Activated gamma-delta T cell treated with Interleukin-2 at 50 U/mL for 16 hours (primary cell): ENCODE results near the gene LTA.
A peak's percentile ranks its signal among the peaks of the same experiment; 100 is the strongest.

ENCODE experiments used
- DNase-seq: peaks from one replicate; pipeline ENCODE4 v3.0.0-alpha.2; 2020

Gene LTA, protein sequence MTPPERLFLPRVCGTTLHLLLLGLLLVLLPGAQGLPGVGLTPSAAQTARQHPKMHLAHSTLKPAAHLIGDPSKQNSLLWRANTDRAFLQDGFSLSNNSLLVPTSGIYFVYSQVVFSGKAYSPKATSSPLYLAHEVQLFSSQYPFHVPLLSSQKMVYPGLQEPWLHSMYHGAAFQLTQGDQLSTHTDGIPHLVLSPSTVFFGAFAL

GRCh38 chr6:31572041-31572911, at the start of gene LTA:
Gene LTA, plus strand, starts transcription at chr6:31572289. Its CDS starts 454 bp downstream, at chr6:31572743.
- DNase-seq, result peak; percentile 68

DNA sequence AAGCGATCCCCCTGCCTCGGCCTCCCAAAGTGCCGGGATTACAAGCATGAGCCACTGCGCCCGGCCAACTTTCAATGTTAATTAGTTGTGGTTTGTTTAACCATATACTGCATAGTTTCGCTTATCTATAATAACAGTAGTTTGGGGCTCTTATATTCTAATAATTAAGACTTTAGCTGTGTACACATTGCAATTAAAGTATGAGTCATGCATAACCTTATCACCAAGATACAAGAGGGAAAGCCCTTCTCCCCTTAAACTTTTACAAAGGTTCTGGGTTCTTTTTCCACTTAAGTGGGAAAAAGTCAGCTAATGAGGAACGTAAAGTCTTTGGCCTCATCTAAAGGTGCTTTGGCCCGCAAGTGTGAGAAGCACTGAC, 46.5 kb upstream of the LTA start:
- no peak for DNase-seq

DNA sequence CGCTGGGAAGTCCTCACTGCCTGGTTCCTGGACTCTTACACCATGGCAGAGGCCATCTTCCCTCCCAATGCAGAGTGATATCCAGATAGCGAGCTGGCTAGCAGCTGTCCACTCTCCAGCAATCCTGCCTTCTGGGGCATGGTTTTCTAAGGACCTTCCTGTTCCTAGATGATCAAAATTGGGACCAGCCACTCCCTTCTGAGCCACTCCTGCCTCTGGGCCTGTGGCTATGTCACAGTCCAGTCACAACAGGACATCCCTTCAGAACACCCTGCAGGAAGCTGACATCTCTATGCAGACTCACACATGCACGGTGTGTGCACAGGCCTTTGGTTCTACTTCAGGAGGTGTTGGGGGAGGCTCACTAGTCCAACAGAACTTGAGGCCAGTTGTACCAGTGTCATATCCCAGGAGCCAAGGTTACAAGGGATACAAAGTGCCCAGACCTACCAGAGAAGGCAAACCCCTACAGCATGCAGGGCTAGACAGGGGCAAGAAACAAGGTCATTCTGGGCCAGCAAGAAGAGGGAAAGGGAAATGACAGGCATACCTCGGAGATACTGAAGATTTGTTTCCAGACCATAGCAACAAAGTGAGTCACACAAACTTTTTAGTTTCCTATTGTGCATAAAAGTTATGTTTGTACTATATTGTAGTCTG, 46.0 kb upstream of the LTA start:
- DNase-seq, result no peak

DNA sequence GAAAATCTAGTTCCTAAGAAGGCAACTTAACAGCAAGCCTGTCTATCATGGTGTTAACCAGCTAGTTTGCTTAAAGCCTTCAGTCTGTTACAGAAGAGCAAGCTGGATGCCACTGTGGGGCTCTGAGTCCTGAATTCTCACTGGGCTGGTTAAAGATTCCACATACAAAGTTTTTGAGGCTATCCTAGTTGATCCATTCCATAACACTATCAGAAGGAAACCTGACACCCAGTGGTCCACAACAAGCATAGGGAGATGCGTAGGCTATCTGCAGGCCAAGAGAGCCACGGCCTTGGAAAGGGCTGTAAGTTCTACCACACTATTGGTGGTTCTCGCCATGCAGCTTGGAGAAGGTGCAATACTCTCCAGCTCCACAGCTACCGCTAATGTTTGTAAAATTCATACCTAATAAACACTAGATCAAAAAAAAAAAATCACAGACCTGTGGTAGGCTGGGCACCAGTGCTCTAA, 43.7 kb upstream of the LTA start:
- no peak for DNase-seq

- DNase-seq, result no peak
Observed at GRCh38 chr6:31528821-31529328, 43.2 kb upstream of the LTA start, which contains the start of gene MCCD1. Gene MCCD1, plus strand, starts transcription at chr6:31528962. Its CDS starts 53 bp downstream, at chr6:31529015.

DNA sequence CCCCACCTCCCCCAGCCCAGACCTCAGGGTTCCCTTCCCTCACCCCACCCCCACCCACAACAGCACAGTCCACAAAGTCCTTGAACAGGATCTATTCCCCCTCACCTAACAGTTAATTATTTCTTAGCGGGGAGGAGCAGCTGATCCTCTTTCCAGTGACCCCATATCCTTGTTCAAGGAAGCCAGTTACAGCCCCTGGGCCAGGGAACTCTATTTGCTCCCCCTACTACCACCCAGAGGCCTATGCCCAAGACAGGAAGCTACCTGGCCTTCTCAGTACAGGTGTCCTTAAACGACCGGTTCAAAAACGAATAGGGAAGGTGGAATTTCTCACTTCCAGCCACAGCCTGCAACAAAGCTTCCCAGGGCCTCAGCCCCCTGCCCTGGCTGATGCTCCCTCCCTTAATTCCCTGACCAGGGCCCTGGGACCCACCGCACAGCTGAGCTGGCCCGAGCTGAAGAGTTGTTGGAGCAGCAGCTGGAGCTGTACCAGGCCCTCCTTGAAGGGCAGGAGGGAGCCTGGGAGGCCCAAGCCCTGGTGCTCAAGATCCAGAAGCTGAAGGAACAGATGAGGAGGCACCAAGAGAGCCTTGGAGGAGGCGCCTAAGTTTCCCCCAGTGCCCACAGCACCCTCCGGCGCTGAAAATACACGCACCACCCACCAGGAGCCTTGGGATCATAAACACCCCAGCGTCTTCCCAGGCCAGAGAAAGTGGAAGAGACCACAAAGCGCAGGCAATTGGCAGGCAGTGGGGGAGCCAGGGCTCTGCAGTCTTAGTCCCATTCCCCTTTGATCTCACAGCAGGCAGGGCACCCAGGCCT, 42.5 kb upstream of the LTA start:
- no peak for DNase-seq

- DNase-seq, result no peak
Observed at GRCh38 chr6:31530659-31531058, 41.4 kb upstream of the LTA start.

GRCh38 chr6:31531162-31531561, 40.9 kb upstream of the LTA start:
- DNase-seq, result no peak

GRCh38 chr6:31531771-31532643, 40.1 kb upstream of the LTA start:
- no peak for DNase-seq

DNA sequence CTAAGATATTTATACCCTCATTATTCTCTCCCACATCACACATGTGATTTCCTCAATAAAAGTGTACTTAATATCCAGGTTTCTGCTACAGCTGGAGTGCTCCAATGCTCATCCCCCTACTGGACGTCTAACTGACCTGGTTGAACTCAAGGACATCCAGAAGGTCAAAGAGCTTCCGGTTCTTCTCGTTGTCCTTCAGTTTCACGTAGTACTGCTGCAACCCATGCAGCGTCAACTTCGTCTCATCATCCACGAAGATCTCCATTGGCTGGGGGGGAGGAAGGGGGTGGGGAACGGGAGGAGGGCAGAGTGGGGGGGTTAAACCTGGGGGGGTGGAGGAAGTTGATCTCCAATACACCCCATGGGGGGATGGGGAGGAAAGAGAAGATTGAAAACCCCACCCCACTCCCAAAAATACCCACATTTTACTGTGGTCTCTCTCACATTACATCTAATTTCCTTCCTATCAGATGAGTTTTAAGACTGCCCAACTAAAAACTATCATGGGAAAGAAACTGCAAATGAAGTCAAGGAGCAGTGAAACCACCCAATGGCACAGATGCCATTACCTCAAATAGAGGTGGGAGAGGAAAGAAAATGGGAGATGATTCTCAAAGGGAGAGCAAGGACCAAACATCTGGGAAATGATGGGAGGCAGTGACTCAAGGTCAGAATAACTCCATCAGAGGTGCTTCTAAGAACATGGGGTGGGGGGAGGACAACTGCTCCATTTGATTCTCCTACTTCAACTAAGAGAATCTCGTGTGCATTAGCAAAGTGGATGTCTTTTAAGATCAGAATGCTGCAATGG, 39.2 kb upstream of the LTA start:
- DNase-seq, result no peak

GRCh38 chr6:31533455-31533841, 38.6 kb upstream of the LTA start:
- no peak for DNase-seq

DNA sequence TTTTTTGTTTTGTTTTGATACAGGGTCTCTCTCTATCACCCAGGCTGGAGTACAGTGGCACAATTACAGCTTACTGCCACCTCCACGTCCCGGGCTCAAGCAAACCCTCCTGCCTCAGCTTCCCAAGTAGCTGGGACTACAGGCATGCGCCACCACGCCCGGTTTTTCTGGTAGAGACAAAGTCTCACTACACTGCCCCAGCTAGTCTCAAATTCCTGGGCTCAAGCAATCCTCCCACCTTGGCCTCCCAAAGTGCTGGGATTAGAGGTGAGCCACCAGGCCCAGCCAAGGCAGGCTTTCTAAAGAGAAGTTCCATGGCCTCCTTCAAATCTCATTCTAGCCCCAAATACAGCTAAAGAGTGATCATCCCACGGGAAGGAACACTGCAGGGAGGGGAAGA, 38.1 kb upstream of the LTA start:
- no peak for DNase-seq

DNA sequence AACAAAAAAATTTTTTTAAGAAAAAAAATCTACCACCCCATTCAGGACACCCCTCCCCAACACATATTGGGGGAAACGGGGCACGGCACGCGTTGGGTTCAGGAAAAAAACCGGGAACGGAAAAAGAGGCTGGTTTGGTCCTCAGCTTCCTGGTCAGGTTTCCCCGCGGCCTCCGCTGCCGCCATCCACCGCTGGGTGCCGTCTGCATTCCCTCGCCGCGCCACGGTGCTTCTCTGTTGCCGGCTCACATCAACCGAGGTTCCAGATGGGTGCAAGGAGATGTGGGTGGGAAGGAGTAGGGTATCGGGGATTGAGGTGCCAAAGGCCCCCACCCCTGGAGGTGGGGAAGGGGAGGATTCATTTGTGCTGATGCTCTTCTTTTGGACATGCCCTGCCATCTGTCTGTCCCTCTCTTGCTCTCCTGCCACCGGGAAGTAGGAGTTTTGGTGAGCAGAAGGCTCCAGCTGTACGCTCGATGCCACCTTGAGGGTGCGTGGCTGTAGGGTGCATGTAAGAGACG, 37.5 kb upstream of the LTA start:
- DNase-seq, result no peak

DNA sequence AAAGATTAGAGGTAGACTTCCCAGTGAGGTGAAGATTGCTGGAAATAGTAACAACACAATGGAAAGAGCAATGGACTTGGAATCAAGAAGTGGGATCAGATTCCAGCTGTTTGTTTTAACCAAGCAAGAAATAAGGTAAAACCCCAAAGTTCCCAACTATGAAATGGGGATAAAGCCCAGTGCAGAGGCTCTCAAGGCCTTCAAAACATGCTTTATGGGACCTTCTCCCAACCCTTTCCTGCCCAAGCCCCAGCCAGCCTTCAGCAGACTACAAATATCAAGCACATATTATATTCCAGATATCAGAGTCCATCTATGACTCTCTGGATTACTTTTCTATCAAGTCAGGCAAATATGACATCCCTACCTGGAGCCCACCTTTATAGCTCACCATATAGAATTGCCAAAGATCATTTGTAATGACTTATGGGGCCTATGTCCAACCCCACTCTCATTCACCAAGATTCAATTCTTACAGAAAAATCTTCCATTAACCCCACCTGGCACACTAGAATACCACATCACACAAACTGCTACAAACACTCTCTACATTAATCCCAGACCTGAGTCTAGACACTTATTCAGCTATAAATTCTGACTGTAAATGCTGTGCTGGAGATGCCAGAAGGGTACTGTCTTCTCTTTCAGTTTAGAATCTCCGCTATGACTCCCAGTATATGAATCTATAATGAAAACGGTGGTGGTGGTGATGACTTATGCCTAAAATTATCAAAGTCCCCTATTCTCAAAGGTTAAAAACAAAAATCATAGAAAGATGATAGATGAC, 36.4 kb upstream of the LTA start:
- DNase-seq, result no peak

- DNase-seq, result no peak
Observed at GRCh38 chr6:31538805-31539400, 33.2 kb upstream of the LTA start.

DNA sequence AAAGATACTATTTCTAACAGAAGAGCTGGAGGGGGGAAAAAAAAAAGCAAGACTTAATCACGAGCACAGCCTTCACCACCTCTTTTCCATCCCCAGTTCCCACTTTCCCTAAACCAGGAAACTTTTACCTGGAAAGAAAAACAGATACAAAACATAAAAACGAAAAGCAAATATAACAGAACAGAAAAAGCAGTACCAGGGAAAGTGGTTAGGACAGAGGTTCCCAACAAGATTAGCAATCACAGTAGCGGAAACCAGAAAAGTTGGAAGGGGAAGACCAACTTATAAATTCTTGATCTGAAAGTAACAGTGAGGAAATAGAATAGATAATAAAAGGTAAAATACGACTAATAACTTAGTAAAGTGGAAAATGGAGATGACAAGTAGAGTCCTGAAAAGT, 31.4 kb upstream of the LTA start:
- no peak for DNase-seq

- DNase-seq, result peak; percentile 72
Observed at GRCh38 chr6:31541059-31541657, 30.9 kb upstream of the LTA start.

GRCh38 chr6:31541658-31542521, 30.2 kb upstream of the LTA start, which contains the start of gene DDX39B:
Gene DDX39B, minus strand, starts transcription at chr6:31542003. Its CDS starts 1,471 bp downstream, at chr6:31540532.
- DNase-seq, result peak; percentile 94
